GM10847 (cell line): ENCODE results near the gene ENC1.

Experiments
- POLR2A ChIP-seq: IDR thresholded peaks from 2 replicates; pipeline ENCODE4 v1.6.1; 2011; ENCODE audit not compliant: insufficient read length; ENCODE audit errors: extremely low read depth

Gene ENC1, protein sequence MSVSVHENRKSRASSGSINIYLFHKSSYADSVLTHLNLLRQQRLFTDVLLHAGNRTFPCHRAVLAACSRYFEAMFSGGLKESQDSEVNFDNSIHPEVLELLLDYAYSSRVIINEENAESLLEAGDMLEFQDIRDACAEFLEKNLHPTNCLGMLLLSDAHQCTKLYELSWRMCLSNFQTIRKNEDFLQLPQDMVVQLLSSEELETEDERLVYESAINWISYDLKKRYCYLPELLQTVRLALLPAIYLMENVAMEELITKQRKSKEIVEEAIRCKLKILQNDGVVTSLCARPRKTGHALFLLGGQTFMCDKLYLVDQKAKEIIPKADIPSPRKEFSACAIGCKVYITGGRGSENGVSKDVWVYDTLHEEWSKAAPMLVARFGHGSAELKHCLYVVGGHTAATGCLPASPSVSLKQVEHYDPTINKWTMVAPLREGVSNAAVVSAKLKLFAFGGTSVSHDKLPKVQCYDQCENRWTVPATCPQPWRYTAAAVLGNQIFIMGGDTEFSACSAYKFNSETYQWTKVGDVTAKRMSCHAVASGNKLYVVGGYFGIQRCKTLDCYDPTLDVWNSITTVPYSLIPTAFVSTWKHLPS

DNA sequence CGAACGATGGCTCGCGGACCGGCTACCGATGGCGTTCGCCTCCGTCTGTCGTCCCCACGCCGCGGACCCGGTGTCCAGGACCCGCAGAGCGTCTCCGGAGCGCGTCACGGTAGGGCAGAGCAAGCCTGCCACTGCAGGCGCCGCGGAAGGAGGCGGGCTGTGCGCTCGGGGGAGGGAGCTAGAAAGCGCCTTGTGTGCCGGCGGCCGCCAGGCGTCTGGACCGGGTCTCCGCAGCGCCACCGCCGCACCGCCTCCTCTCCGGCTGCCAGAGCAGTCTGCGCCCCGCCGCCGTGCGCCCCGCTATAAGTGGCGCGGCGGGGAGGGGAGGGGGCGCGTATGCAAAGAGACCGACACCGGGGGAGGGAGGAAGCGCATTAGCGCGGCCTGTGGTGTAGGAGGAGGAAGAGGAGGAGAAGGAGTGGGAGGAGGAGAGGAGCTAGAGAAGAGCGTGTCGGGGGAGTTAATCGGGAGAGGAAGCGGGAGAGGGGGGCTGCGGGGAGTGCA lies at the start of gene ENC1:
Gene ENC1 (minus strand): TSS at position 279 of the 504 bp plus-strand sequence. CDS start 4,243 bp downstream, outside the sequence.
- TF ChIP-seq POLR2A = peak; percentile 98

DNA sequence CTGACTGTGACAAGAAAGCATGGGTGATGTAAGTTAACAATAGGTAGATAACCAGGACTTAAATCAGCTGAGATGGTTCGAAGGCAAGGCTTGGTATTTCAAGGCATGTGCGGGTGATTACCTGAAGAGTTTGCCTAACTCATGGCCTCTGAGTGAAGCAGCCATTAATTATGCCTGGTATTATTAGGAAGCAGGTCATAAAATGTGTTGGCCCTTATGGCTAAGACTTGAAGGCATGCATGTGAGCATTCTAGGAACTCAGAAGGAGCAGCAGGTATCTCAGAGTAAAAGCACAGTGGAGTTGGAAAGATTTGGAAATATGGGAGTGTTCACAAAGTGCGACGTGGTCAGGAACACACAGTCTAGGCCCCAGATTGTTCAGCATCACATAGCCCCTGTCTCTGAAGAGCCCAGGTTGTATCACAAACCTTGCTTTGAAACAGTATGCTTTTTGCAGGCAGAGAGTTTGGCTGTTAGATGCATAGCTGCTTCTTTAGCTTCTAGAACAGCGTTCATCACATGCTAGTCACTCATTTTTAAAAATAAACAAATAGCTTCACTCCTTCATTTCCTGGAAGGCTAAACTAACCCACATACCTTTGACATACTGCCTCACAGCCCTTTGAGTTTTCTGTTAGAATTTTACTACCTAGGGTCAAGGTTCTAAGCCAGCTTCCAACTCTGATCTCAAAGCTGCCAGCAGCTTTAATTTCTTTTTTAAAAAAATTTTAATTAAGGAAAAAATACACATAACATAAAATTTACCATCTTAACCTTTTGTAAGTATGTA lies 46.6 kb upstream of the ENC1 start:
- TF ChIP-seq POLR2A = no peak

DNA sequence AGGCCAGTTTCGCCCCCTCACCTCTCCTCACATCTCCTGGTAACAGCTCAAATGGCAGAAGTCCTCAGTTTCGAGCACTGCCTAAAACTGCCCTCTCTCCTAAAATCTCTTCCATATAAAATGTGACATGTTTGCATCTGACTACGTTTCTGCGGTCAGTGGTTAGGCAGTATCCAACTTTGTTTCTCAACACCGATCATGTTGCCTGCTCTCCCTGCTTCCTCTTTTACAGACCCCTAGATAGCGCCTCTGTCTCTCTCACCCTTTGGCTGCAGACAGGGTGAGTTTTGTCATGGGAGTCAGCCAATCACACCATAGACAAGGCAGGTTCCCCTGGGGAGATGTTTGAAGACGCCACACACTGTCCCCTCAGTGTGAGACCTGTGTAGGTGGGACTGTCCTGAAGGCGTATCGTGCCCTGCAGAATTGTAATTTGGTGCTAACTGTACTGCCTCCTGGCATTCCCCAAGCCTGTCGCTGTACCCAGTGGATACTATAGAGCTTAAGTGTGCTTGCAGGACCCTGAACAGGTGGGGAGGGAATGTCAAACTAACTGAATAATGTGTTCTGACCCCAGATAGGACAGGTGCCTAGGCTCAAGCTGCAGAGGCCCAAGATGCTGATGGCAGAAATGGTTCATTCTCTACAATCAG lies 45.6 kb upstream of the ENC1 start:
- no peak for TF ChIP-seq POLR2A

DNA sequence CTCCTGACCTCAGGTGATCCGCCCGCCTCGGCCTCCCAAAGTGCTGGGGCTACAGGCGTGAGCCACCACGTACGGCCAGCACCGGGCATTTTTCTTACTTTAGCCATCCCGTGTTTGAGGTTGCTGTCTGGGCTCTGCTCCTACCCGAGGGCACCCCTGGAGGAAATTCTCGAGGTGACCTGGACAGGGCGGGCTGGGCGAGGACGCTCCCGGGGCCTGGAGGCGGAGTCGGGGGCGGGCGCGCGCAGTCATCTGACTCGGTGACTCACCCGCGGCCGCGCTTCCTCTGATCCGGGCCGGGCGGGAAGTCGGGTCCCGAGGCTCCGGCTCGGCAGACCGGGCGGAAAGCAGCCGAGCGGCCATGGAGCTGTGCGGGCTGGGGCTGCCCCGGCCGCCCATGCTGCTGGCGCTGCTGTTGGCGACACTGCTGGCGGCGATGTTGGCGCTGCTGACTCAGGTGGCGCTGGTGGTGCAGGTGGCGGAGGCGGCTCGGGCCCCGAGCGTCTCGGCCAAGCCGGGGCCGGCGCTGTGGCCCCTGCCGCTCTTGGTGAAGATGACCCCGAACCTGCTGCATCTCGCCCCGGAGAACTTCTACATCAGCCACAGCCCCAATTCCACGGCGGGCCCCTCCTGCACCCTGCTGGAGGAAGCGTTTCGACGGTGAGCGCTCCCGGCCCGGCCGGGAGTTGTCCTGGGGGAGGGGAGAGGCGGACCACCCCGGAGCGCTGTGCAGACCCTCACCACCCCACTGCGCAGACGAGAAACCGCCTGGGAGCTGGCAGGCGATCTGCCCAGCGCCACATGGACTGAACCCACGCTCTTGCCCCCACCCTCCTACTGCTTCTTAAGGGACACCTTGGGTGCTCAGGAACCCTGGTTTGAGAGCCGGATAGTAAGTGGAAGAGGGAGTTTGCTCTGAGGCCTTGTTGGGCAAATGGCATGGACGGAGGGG lies 44.6 kb upstream of the ENC1 start, which contains the start of gene HEXB:
Gene HEXB (plus strand): TSS at position 334 of the 952 bp plus-strand sequence. CDS start 28 bp downstream, at position 362.
- peak; percentile 81 for TF ChIP-seq POLR2A

DNA sequence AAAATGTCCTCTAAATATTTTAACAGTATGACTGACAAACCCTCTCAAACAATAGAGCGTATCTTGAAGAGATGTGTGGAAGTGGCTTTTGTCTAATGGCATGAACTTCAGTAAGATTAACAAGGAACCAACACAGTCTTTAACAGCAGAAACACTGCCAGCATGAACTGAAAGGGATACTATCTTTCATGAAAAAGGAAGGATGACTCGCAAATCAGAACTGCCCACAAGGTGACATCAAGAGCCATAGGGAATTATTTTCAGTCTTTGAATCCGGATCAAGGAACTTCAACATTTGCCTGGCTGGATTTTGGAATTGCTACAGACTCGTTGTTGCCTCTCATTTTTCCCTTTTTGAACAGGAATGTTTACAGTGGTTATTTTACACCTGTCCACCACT lies 39.4 kb upstream of the ENC1 start:
- no peak for TF ChIP-seq POLR2A

DNA sequence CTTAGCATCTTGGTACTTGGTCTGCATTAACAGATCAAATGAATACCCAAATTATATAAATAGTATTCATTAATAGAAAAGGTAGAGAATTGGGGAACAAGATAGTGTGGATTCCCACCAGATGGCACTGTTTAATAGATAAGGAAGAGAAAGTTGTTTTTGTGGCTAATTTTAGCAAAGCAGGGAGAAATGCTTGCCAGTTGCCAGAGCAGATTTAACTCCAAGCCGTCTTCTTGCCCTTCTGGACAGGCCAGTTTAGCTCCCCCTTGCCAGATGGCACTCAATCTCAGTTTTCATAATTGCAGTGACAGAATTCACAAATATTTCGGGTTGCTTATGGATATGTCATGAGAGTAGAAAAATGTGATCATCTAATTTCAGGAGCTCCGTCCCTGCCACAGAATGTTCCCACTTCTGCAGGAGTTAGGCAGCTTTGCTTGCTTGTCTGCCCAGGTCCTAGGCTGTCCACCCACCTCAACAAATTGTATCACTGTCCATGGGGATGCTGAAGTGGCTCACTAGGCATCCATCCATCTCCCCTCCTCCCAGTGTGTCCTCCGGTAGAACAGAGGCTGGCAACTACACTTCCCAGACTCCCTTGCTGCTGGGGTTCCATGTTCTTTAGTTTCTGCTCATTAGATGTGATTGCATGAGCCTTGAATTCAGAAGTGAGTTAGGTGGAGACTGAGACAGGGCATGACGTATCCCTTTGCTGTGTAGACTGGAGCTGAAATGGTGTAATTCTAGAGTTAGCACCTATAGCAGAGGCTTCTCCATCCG lies 32.7 kb upstream of the ENC1 start:
- no peak for TF ChIP-seq POLR2A

DNA sequence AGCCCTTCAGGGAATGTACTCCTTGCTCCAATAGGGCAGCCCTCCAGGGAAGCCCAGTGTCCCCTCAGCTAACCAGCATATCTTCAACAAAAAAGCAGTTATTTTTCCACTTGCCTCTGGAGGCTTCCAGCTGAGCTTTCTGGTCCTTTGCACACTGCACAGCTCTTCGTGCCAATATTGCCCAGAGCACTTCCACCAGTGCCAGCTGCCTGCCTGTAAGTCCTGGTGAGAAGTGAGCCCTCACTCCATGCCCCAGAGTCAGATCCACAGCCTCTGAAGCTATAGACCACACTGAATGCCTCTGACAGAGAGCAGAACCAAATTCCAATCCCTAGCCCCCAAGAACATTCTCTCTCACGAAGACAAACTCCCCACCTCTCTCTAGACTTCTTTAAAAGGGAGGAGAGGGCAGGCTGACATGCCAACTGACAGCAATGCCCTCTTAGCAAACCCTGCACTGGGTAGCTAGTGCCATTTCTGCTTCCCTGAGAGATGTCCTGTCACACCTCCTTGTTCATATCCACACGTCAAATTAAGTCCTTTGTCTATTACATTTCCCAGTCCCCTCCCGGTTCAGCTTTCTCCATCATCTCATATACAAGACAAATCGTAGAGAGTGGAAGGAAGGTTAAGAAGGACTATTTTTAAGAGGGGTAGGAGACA lies 31.8 kb upstream of the ENC1 start:
- TF ChIP-seq POLR2A = no peak

DNA sequence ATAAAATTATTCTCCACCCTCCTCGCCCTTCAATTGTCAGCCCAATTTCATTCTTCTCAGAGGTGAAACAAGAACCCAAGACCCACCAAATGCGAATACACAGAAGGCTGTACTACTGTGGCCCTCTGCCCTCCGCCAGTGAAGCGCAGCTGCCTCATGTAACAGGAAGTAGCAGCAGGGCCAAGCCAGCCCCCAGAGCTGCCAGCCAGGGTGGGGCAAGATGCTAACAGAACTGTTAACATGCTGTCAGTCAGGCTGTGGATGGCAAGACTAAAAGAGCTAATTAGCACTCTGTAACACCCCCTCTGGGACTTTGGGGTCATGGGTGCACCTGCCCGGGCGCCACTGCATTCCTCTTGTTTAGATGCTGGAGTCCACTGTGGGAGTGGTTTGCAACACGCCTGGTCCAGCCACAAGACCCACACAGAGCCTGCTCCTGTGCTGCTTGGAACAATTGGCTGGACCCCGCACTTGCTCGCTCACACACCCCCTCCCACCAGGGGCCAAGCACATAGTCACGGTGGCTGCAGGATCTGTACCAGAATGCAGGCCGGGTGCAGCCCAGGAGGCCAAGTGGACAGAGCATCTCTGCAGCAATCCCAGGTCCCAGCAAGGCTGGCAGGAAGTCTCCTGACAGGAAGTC lies 30.0 kb upstream of the ENC1 start:
- no peak for TF ChIP-seq POLR2A

DNA sequence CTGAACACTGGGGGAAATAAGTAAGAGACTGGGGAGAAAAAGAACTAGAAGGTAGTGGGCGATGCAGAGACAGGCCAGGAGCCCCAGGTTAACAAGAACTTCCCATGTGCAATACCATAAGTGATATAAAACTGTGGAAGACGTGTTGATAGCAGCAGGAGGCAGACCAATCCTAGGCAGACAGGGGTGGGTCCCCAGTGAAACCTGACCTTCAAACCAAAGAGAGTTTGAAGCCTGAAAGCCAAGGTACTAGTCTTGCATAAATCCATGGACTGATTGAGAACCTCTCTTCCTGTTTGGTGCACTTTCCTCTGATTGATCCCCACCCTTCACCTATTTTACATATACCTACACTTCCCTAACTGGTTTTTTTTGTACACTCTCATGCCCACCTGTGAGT lies 29.3 kb upstream of the ENC1 start:
- TF ChIP-seq POLR2A = no peak

DNA sequence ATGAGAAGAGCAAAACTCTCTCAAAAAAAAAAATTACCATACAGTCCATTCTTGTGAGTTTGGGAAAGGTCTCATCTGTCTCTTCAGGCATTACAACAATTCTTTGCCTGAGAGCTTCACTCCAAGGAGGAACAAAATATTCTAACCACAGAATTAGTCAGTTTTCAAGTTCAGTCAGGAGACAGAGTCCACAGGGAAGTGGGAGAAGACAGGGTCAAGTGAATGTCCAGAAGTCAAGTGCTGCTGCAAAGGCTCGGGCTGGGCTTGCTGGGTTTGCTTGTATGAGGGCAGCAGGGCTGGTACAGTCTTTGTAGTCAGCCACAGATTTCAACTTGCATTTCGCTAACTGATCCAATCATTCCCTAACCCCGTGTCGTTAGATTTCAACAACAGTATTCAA lies 26.9 kb upstream of the ENC1 start:
- TF ChIP-seq POLR2A = no peak

DNA sequence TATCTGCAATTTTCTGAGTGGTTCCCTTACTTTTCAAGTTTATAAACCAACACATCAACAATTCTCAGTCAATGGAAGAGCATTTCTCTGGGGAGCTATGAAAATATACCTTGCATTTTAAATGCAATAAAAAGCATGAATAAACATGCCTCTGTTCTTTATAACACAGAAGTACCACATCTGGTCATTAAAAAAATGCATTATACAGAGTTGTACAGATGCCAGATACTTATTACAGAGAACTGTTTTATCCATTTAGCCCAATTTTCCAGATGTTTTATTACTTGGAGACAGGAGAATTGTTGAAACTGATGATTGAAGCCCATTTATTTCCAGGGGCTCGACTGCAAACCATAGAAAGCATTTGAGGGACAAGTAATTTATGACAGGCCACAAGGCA lies 25.3 kb upstream of the ENC1 start:
- TF ChIP-seq POLR2A = no peak

DNA sequence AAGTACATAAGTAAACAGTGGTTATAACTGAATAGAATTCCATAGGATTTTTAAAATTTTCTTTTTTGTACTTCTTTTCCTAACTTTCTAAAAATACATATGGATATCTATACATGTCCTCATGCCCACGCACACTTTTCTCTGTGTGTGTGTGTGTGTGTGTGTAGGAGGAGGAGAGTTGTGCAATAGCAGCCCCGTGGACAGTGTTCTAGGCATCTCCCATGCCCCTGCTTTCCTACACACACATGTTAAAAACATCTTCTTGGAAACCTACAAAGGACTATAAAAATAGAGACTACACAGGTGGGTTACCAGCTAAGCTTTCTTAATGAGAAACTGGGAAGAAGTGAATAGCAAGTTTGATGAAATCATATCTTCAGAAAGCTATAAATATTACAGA lies 24.7 kb upstream of the ENC1 start:
- TF ChIP-seq POLR2A = no peak
